ENCODE measurements around the gene UBN1.

Gene UBN1

DNA sequence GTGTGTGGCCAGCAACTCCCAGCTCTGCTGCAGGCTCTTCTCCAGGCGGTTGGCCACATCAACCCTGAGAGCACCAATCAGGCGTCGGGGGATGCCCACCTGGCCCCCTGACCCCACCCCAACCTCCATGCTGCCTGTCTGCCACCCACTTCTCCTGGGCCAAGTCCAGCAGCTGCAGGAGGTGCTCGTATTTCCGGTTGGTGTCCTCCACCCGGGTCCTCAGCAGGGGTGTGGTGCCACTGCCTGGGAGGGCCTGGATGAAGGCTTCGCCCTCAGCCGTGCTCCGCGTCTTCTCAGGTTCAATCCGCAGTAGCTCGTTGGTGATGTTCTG lies 44.6 kb downstream of the UBN1 start:
- TF ChIP-seq SIN3A (IDR thresholded peaks at IDR 0.05; ENCODE audit: borderline replicate concordance, insufficient read depth, low read length), result no peak
- TF ChIP-seq TAF1 (IDR thresholded peaks at IDR 0.05; ENCODE audit: borderline replicate concordance, insufficient read depth, low read length), result no peak
- no peak for TF ChIP-seq FOXP2 (optimal IDR thresholded peaks at IDR 0.05; ENCODE audit: borderline replicate concordance, extremely low read depth, extremely low read length, insufficient read depth)

DNA sequence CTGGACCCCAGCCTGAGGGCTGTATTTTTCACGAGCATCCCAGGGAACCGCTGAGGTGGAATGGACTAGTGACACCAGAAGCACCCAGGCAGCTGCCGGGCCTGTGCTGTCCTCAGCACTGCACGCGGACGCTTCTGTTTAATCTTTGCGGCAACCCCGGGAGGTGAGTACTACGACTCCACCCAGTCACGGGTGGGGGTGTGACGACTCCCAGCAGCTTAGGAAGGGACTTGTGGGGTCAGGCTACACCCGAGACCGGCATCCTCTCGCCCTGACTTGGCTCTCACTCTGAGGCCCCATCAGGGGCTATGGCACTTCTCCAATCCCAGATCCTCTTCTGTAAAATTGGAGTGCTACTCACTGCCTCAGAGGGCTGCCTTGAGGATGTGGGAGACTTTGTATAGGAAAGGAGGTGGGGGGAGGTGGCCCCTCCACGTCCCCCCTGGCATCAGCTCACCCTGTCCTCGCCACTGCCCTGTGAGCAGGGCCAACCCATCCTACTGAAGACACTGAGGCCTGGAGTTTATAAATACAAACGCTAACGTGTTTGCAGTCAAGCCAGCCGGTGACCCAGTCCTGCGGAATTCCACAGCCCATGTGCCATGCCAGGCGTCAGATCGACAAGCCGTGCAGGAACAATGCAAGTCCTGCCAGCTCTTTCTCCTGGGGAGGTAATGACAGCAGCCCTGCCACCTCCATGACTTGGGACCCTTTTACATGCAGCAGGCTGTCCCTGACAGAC lies 45.3 kb downstream of the UBN1 start:
- no peak for TF ChIP-seq POLR2AphosphoS5 (IDR thresholded peaks at IDR 0.05; ENCODE audit: low read depth, low read length)
- TF ChIP-seq SIN3A (IDR thresholded peaks at IDR 0.05; ENCODE audit: borderline replicate concordance, insufficient read depth, low read length), result no peak
- TF ChIP-seq FOXP2 (optimal IDR thresholded peaks at IDR 0.05; ENCODE audit: borderline replicate concordance, extremely low read depth, extremely low read length, insufficient read depth), result no peak
- TF ChIP-seq, protein P1, sequence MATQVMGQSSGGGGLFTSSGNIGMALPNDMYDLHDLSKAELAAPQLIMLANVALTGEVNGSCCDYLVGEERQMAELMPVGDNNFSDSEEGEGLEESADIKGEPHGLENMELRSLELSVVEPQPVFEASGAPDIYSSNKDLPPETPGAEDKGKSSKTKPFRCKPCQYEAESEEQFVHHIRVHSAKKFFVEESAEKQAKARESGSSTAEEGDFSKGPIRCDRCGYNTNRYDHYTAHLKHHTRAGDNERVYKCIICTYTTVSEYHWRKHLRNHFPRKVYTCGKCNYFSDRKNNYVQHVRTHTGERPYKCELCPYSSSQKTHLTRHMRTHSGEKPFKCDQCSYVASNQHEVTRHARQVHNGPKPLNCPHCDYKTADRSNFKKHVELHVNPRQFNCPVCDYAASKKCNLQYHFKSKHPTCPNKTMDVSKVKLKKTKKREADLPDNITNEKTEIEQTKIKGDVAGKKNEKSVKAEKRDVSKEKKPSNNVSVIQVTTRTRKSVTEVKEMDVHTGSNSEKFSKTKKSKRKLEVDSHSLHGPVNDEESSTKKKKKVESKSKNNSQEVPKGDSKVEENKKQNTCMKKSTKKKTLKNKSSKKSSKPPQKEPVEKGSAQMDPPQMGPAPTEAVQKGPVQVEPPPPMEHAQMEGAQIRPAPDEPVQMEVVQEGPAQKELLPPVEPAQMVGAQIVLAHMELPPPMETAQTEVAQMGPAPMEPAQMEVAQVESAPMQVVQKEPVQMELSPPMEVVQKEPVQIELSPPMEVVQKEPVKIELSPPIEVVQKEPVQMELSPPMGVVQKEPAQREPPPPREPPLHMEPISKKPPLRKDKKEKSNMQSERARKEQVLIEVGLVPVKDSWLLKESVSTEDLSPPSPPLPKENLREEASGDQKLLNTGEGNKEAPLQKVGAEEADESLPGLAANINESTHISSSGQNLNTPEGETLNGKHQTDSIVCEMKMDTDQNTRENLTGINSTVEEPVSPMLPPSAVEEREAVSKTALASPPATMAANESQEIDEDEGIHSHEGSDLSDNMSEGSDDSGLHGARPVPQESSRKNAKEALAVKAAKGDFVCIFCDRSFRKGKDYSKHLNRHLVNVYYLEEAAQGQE (IDR thresholded peaks at IDR 0.05; ENCODE audit: insufficient read depth in 1 of 2, low read depth in 2 of 2, low read length in 2 of 2), result no peak
- TF ChIP-seq TAF1 (IDR thresholded peaks at IDR 0.05; ENCODE audit: borderline replicate concordance, insufficient read depth, low read length), result no peak

DNA sequence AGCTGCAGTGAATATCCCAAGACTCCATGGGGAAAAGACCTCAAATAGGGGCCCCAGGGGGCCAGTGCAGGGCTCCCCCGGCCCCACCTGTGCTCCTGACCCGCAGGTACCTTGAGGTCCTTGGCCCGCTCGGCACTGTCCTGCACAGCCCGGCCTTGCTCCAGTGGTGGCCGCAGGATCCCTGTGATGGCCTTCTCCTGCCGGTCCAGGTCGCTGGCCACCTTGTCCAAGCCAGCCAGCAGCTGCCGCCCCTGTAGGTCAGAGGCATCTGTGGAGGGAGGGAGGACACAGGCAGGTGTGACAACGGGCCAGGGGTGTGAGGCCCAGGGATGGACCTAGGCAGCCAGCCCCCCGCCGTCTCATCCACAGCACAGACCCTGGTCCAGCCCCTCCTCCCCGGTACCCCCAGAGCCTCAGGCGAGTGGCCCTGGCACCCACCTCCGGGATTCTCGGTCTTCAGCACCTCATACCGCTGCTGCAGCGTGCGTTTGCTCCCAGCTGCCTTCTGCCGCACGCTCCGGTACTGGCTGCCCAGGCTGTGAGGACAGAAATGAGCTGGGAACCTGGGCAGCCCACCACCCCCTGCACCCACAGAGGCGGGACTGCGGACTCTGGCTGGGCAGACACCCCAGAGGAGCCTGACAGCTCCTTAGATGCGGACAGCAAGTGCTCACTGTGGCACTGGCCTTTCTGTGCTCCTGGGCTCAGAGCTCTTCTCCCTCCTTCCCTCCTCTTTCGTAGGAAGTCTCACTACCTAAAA lies 46.0 kb downstream of the UBN1 start:
- no peak for TF ChIP-seq TAF1 (IDR thresholded peaks at IDR 0.05; ENCODE audit: borderline replicate concordance, insufficient read depth, low read length)
- no peak for TF ChIP-seq POLR2AphosphoS5 (IDR thresholded peaks at IDR 0.05; ENCODE audit: low read depth, low read length)
- no peak for TF ChIP-seq FOXP2 (optimal IDR thresholded peaks at IDR 0.05; ENCODE audit: borderline replicate concordance, extremely low read depth, extremely low read length, insufficient read depth)
- TF ChIP-seq, protein P1 (IDR thresholded peaks at IDR 0.05; ENCODE audit: insufficient read depth in 1 of 2, low read depth in 2 of 2, low read length in 2 of 2), result no peak
- TF ChIP-seq SIN3A (IDR thresholded peaks at IDR 0.05; ENCODE audit: borderline replicate concordance, insufficient read depth, low read length), result no peak

DNA sequence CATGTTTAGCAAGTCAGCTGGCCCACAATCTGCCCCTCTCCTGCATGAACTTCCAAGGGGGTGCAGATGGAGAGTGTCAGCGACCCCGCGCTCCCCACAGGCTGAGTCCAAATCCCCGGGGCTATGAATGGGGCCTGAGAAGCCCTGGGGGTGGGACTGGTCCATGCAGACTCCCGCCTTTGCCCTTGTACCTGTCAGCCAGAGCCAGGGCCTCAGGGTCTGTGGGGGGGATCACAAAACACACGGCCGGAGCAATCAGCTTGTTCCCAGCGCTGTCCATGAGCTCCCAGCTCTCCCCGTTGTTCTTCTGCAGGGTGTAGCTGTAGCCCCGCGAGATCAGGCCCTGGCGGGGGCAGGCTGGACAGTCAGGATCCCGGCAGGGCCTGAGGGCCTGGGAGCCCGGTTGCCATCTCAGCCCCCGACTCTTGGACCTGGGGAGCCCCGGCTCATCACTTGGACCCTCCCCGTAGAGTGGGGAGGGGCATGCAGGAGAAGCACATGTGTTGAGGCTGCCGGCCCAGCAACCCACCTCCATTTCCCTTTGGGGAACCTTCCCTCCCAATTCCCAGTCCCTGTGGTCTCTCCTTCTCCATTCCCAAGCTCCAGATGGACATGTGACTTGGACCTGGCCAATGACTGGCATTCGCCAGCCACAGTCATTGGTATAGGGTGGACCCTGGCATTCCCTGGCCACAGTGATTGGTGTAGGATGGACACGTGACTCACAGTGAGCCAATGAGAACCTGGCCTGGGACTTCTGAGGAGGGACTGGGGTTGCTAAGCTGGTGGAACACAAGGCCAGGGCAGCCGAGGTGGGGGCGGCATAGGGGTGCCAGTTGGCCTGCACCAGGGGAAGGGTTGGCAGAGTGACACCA lies 47.2 kb downstream of the UBN1 start:
- TF ChIP-seq TAF1 (IDR thresholded peaks at IDR 0.05; ENCODE audit: borderline replicate concordance, insufficient read depth, low read length) (no peak), POLR2AphosphoS5 (IDR thresholded peaks at IDR 0.05; ENCODE audit: low read depth, low read length) (no peak), SIN3A (IDR thresholded peaks at IDR 0.05; ENCODE audit: borderline replicate concordance, insufficient read depth, low read length) (no peak), FOXP2 (optimal IDR thresholded peaks at IDR 0.05; ENCODE audit: borderline replicate concordance, extremely low read depth, extremely low read length, insufficient read depth) (no peak)
- TF ChIP-seq, protein P1 (IDR thresholded peaks at IDR 0.05; ENCODE audit: insufficient read depth in 1 of 2, low read depth in 2 of 2, low read length in 2 of 2), result no peak

DNA sequence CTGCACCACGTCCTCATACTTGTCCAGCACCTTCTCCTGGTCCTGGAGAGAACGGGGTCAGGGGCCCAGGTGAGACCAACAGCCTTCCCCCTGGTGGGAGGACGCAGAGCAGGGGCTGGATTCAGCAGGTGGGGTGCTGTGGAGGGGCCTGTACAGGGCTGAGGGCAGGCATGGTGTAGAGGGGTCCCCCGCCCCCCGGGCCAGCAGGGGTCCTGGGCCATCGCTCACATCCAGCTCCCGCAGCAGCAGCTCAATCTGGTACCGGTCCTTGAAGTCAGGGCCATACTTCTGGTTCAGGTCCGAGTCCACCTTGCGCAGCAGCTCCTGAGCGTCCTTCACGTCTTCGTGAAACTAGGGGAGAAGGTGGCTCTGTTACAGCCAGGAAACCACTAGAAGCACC lies 48.1 kb downstream of the UBN1 start:
- TF ChIP-seq FOXP2 (optimal IDR thresholded peaks at IDR 0.05; ENCODE audit: borderline replicate concordance, extremely low read depth, extremely low read length, insufficient read depth) (no peak), TAF1 (IDR thresholded peaks at IDR 0.05; ENCODE audit: borderline replicate concordance, insufficient read depth, low read length) (no peak), POLR2AphosphoS5 (IDR thresholded peaks at IDR 0.05; ENCODE audit: low read depth, low read length) (no peak), SIN3A (IDR thresholded peaks at IDR 0.05; ENCODE audit: borderline replicate concordance, insufficient read depth, low read length) (no peak)

Measured in PFSK-1 (cell line).